DOHH2 (cell line): ENCODE measurements around the gene RNF207.

ENCODE experiments used
- H3F3A ChIP-seq: fragments of 200-600 bp; sonication (generic), shearing (Covaris generic); 2 replicates; pipeline ENCODE4 v1.6.0; 2016; ENCODE audit warnings: antibody characterized with exemption, mild to moderate bottlenecking; ENCODE audit not compliant: control insufficient read depth, insufficient read depth
- H3K27ac ChIP-seq: fragments of 200-600 bp; sonication (generic); 2 replicates; pipeline ENCODE4 v1.5.1; 2014; ENCODE audit warnings: low read depth, mild to moderate bottlenecking, low read length, moderate library complexity
- H3K27me3 ChIP-seq: fragments of 200-600 bp; sonication (generic); 2 replicates; pipeline ENCODE4 v1.6.1; 2014; ENCODE audit warnings: mild to moderate bottlenecking, low read length, mixed read lengths; ENCODE audit not compliant: control insufficient read depth
- H3K36me3 ChIP-seq: fragments of 200-600 bp; sonication (generic); 2 replicates; pipeline ENCODE4 v1.6.1; 2014; ENCODE audit warnings: mild to moderate bottlenecking, low read length, moderate library complexity, mixed read lengths; ENCODE audit not compliant: control insufficient read depth
- H3K4me1 ChIP-seq: fragments of 200-600 bp; sonication (generic); 2 replicates; pipeline ENCODE4 v1.6.1; 2014; ENCODE audit warnings: mild to moderate bottlenecking, low read length, mixed read lengths; ENCODE audit not compliant: control insufficient read depth
- H3K4me2 ChIP-seq: fragments of 200-600 bp; sonication (generic); 2 replicates; pipeline ENCODE4 v1.6.0; 2014; ENCODE audit warnings: mild to moderate bottlenecking, low read length, moderate library complexity
- H3K4me3 ChIP-seq: fragments of 200-600 bp; sonication (generic); 2 replicates; pipeline ENCODE4 v1.5.1; 2014; ENCODE audit warnings: mild to moderate bottlenecking, low read length, mixed read lengths
- H3K79me2 ChIP-seq: fragments of 200-600 bp; sonication (generic); 2 replicates; pipeline ENCODE4 v1.6.1; 2014; ENCODE audit warnings: mild to moderate bottlenecking, low read length, mixed read lengths; ENCODE audit not compliant: control insufficient read depth
- H3K9me2 ChIP-seq: fragments of 200-600 bp; sonication (generic); replicated peaks from 2 replicates; pipeline ENCODE4 v1.6.1; 2014; ENCODE audit warnings: mild to moderate bottlenecking, low read length, mixed read lengths; ENCODE audit not compliant: control insufficient read depth
- H3K9me3 ChIP-seq: fragments of 200-600 bp; sonication (generic); 2 replicates; pipeline ENCODE4 v1.6.1; 2014; ENCODE audit warnings: antibody characterized with exemption, low read length, mixed read lengths; ENCODE audit not compliant: control insufficient read depth, insufficient read depth
- H4K20me1 ChIP-seq: fragments of 200-600 bp; sonication (generic); 2 replicates; pipeline ENCODE4 v1.6.0; 2014; ENCODE audit warnings: low read depth, mild to moderate bottlenecking, antibody characterized with exemption, low read length, moderate library complexity; ENCODE audit not compliant: control insufficient read depth, insufficient read depth
- EZH2phosphoT487 ChIP-seq: fragments of 200-600 bp; sonication (generic); IDR thresholded peaks from 2 replicates; pipeline ENCODE4 v1.6.1; 2017; ENCODE audit warnings: borderline replicate concordance, mild to moderate bottlenecking, antibody characterized with exemption, low read length, moderate library complexity, mixed read lengths
- TF ChIP-seq, protein P1 (sequence below): fragments of 200-600 bp; sonication (generic); IDR thresholded peaks from one replicate; pipeline ENCODE4 v1.5.1; 2014; ENCODE audit warnings: antibody characterized with exemption, mild to moderate bottlenecking, low read depth, low read length; ENCODE audit not compliant: poor library complexity, severe bottlenecking

RNF207 gene

DNA sequence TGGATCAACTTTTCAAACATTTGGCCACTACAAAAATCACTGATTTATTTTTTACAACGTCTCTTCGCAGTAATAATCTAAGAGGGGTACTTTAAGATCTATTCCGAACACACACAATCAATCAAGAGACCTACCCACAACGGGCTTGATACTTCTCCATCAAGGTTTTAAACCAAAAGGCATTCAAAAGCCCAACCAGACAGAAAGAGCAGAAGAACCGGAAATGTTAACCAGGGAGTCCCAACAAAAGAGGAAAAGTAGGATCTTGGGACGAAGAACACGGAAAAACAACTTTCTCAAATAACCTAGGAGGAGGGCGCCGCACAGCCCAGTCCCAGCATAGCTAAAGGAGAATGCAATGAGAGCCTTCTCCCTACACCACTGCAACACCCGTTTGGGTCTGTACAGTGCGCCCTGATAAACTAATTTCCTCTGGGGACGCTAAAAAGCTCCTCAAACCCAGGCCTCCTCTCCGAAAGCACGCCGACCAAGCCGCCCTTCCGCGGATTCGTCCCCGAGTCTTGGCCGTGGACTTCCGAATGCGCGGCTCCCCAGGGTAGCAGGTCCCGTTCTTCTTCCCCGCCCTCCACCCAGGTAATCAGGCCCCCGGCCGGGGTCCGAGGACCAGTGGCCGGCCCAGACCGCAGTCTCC lies 7.1 kb upstream of the RNF207 start:
- Histone ChIP-seq H3K4me1 (peaks cover 28% of the 10 kb centered on the region), H4K20me1 (peaks cover 14% of the 10 kb centered on the region; the same call in 1 of the 2 replicates), H3F3A (peaks cover 4% of the 10 kb centered on the region), H3K27me3 (no peaks in the 10 kb centered on the region), H3K4me2 (peak overlapping the region; percentile 80), H3K27ac (peak overlapping the region; percentile 55), H3K79me2 (peaks cover 65% of the 10 kb centered on the region), H3K9me3 (no peaks in the 10 kb centered on the region), H3K9me2 (no peaks in the 10 kb centered on the region), H3K36me3 (peaks cover 55% of the 10 kb centered on the region), H3K4me3 (peak overlapping the region; percentile 82)
- TF ChIP-seq, protein P1, sequence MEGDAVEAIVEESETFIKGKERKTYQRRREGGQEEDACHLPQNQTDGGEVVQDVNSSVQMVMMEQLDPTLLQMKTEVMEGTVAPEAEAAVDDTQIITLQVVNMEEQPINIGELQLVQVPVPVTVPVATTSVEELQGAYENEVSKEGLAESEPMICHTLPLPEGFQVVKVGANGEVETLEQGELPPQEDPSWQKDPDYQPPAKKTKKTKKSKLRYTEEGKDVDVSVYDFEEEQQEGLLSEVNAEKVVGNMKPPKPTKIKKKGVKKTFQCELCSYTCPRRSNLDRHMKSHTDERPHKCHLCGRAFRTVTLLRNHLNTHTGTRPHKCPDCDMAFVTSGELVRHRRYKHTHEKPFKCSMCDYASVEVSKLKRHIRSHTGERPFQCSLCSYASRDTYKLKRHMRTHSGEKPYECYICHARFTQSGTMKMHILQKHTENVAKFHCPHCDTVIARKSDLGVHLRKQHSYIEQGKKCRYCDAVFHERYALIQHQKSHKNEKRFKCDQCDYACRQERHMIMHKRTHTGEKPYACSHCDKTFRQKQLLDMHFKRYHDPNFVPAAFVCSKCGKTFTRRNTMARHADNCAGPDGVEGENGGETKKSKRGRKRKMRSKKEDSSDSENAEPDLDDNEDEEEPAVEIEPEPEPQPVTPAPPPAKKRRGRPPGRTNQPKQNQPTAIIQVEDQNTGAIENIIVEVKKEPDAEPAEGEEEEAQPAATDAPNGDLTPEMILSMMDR: no peak
- TF ChIP-seq EZH2phosphoT487: no peak

DNA sequence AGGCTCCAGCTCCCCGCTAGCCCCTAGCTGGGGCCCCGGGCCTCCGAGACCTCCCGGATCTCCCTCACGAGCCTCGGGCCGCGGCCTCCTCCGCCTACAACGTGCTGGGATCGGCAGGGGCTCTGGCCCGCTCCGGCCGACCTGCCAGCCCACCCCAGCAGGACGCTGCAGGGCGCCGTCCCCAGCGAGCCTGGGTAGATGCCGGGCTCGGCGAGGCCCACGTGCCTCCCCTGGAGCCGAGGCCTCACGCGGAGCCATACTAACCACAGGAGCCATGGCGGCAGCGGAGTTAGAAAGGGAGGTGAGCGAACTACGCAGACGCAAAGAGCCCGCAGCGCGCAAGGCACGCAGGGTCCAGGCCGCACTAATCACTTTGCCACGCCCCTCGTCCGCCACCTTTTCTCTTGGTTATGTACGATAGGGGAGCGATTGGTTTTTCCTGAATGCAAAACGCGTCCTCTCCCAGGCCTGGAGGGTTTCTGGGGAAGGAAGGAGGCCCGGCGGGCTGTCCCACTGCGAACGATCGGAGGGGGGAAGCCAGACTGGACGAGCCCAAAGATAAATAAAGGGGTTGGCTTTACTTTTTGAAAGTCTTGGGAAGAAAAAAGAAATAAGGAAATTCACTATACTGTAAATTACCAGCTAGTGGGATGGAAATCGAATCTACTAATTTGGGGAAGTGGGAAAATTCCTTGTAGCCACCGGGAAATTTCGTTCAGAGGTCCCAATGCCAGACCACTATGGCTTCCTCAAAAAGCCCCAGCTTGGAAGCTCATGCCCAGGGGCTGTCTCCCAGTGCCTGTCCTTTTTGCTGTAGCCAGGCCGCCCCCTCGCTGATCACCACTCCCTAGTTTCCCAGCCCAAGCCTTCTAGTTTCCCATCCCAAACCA lies 6.4 kb upstream of the RNF207 start, which contains the start of gene RPL22:
Gene RPL22, minus strand, starts transcription at position 298 of the 890 bp plus-strand sequence. Its CDS starts 22 bp downstream, at position 276.
- Histone ChIP-seq H3K79me2 (peaks cover 57% of the 10 kb centered on the region), H3K27ac (peak within 1 kb of the TSS; percentile 55), H3K4me3 (peak within 1 kb of the TSS; percentile 82), H3K27me3 (no peaks in the 10 kb centered on the region), H3K9me3 (no peaks in the 10 kb centered on the region), H3K36me3 (peaks cover 48% of the 10 kb centered on the region), H3K9me2 (no peaks in the 10 kb centered on the region), H3K4me1 (peaks cover 28% of the 10 kb centered on the region), H4K20me1 (peaks cover 14% of the 10 kb centered on the region; the same call in 1 of the 2 replicates), H3K4me2 (peak within 1 kb of the TSS; percentile 80), H3F3A (peaks cover under 1% of the 10 kb centered on the region)
- no peak for TF ChIP-seq EZH2phosphoT487
- TF ChIP-seq, protein P1: no peak

DNA sequence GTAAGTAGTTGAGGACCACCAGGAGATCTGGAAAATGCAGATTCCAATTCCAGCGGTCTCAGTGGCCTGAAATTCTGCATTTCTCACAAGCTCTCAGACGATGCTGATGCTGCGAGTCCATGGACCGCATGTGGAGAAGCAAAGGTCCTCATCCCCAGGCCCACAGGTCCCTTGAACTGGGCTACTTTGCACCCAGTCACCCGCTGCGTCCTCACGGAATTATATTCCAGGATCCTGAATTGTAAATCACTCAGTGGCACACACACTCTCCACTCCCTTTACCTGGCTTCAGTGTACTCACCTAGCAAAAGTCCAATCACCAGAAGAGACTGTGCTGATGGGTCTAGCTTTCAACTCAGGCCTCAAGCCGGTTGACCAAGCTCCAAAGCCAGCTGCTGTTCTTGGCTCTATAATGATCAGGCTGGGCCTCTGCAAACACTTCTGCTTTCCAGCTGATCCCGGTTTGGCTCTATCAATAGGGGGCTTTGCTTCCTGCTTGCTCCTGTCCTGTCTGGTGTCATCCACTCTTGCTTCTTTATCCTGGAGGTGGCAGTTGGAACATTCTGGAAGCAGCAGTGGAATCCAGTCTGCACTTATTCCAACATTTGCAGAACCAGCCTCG lies 5.6 kb upstream of the RNF207 start:
- TF ChIP-seq, protein P1: no peak
- TF ChIP-seq EZH2phosphoT487: no peak
- Histone ChIP-seq H3K36me3 (peaks cover 40% of the 10 kb centered on the region), H3K4me1 (peaks cover 34% of the 10 kb centered on the region), H3K27me3 (no peaks in the 10 kb centered on the region), H4K20me1 (peaks cover 14% of the 10 kb centered on the region; the same call in 1 of the 2 replicates), H3F3A (no peaks in the 10 kb centered on the region; the same call in 1 of the 2 replicates), H3K79me2 (peaks cover 51% of the 10 kb centered on the region), H3K9me3 (no peaks in the 10 kb centered on the region), H3K27ac (peak overlapping the region; percentile 37), H3K4me3 (peak overlapping the region; percentile 82), H3K4me2 (peak overlapping the region; percentile 71), H3K9me2 (no peaks in the 10 kb centered on the region)
